AG09319 (cell line): ENCODE results near the gene MSI2.

ENCODE experiments used
- DNase-seq: peaks from one replicate; pipeline ENCODE4 v3.0.0-alpha.2; 2010; ENCODE audit warnings: low read depth; ENCODE audit errors: extremely low read depth
- CTCF ChIP-seq: IDR thresholded peaks from 2 replicates; pipeline ENCODE4 v1.5.1; 2011; ENCODE audit warnings: low read depth, mild to moderate bottlenecking, inconsistent platforms, low read length, moderate library complexity

Gene MSI2

DNA sequence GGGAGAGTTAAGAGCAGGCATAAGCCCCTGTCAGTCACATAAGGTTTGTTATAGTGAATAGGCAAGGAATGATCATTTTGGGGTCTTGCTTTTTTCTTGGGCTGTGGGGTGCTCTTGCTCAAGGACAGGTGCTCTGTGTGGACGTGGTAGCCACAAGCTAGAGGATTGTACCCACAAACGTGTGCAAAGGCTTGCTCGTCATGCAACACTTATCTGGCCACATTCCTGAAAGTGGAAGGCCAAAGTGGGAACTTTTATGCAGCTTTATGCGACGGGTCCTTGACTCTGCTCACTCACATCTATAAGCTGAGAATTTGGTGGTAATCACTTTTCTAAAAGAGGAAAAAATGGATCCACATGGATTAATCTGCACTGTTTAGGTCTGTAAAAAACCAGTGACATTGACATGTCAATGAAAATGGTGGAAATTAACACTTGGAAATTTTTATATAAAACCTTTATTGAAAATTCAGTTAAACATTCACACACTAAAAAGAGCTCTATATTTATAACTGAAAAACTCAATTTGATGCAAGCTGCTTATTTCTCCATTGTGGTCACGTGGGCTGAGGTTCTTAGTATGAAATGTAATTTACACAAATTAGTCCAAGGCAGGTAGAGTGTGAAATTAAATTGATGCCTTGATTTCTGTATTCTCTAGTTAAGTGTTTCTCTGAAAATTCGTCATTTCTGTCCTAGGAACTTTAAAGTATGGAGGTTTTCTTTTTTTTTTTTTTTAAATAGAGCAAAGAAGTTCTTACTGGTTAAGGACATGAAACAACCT lies 162.3 kb downstream of the MSI2 start:
- DNase-seq = no peak
- no peak for TF ChIP-seq CTCF

- DNase-seq = no peak
- TF ChIP-seq CTCF = no peak
Observed at GRCh38 chr17:57419940-57420550, 163.7 kb downstream of the MSI2 start.

- no peak for TF ChIP-seq CTCF
- DNase-seq = no peak
Observed at GRCh38 chr17:57420734-57421717, 164.7 kb downstream of the MSI2 start.

DNA sequence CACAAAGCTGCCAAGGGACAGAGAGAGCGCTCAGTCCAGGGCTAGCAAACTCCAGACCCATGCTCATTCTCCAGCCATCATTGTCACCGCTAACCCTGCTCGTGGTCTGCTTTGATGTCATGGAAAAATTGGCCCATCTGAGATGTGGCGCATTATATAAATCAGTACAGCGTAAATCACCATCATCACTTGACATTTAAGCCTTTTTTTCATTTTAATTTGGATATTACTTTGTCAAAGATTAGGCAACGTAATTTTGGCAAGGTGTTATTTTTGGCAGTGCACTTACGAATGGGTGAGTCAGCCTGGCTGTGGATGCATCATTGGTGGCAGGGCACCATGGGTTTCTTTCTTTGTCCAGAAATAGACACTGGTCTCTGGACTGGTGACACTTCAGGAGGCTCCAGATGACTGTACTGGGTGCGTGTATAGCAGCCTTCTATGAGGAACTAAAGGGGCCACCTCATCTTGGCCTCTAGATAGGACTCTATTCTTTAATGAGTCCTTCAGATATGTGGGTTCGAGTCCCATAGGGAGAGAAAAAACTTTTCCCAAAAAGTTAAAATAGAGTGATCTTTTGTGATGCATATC lies 166.3 kb downstream of the MSI2 start:
- no peak for DNase-seq
- TF ChIP-seq CTCF = no peak

GRCh38 chr17:57423541-57423940 lies 167.2 kb downstream of the MSI2 start:
- no peak for DNase-seq

GRCh38 chr17:57424273-57424672 lies 167.9 kb downstream of the MSI2 start:
- DNase-seq = no peak
- TF ChIP-seq CTCF = no peak

More at GRCh38 chr17:57423541-57423940, 167.2 kb downstream of the MSI2 start:
- no peak for TF ChIP-seq CTCF
